HEK293 (cell line): ENCODE measurements around the gene TRAPPC1.

Experiments used
- ELK4 ChIP-seq: IDR thresholded peaks from 2 replicates; pipeline ENCODE4 v1.6.1; 2011; ENCODE audit warnings: mild to moderate bottlenecking, low read depth, low read length, borderline replicate concordance
- FEZF1 ChIP-seq: fragments of 450-650 bp; formaldehyde crosslinking; IDR thresholded peaks from 2 replicates; pipeline ENCODE4 v1.5.1; 2016; ENCODE audit warnings: missing biosample characterization, missing genetic modification characterization
- GLIS1 ChIP-seq: fragments of 450-650 bp; formaldehyde crosslinking; IDR thresholded peaks from 2 replicates; pipeline ENCODE4 v1.5.1; 2016; ENCODE audit warnings: missing biosample characterization, missing genetic modification characterization
- GLIS2 ChIP-seq: fragments of 450-650 bp; formaldehyde crosslinking; IDR thresholded peaks from 2 replicates; pipeline ENCODE4 v1.5.1; 2016; ENCODE audit warnings: missing biosample characterization, missing genetic modification characterization
- KLF16 ChIP-seq: fragments of 450-650 bp; formaldehyde crosslinking; IDR thresholded peaks from 2 replicates; pipeline ENCODE4 v1.5.1; 2017; ENCODE audit warnings: missing biosample characterization, missing genetic modification characterization
- KLF7 ChIP-seq: fragments of 450-650 bp; formaldehyde crosslinking; IDR thresholded peaks from 2 replicates; pipeline ENCODE4 v1.5.1; 2016; ENCODE audit warnings: missing biosample characterization, missing genetic modification characterization, borderline replicate concordance
- KLF8 ChIP-seq: fragments of 450-650 bp; formaldehyde crosslinking; IDR thresholded peaks from 2 replicates; pipeline ENCODE4 v1.5.1; 2016; ENCODE audit warnings: missing biosample characterization, missing genetic modification characterization
- MYNN ChIP-seq: fragments of 450-650 bp; formaldehyde crosslinking; IDR thresholded peaks from 2 replicates; pipeline ENCODE4 v1.5.1; 2016; ENCODE audit warnings: missing biosample characterization, missing genetic modification characterization, borderline replicate concordance
- OVOL3 ChIP-seq: fragments of 450-650 bp; formaldehyde crosslinking; IDR thresholded peaks from 2 replicates; pipeline ENCODE4 v1.5.1; 2016; ENCODE audit warnings: missing biosample characterization, missing genetic modification characterization
- YY1 ChIP-seq: fragments of 450-650 bp; formaldehyde crosslinking; IDR thresholded peaks from 2 replicates; pipeline ENCODE4 v1.5.1; 2018; ENCODE audit warnings: missing biosample characterization, missing genetic modification characterization
- ZBTB20 ChIP-seq: fragments of 450-650 bp; formaldehyde crosslinking; IDR thresholded peaks from 2 replicates; pipeline ENCODE4 v1.5.1; 2016; ENCODE audit warnings: missing biosample characterization, missing genetic modification characterization
- ZIC2 ChIP-seq: fragments of 450-650 bp; formaldehyde crosslinking; IDR thresholded peaks from 2 replicates; pipeline ENCODE4 v1.5.1; 2016; ENCODE audit warnings: missing biosample characterization, missing genetic modification characterization
- ZNF169 ChIP-seq: fragments of 450-650 bp; formaldehyde crosslinking; IDR thresholded peaks from 2 replicates; pipeline ENCODE4 v1.5.1; 2016; ENCODE audit warnings: missing biosample characterization, missing genetic modification characterization
- ZNF174 ChIP-seq: fragments of 450-650 bp; formaldehyde crosslinking; IDR thresholded peaks from 2 replicates; pipeline ENCODE4 v1.5.0; 2017; ENCODE audit warnings: missing biosample characterization, mild to moderate bottlenecking, missing genetic modification characterization
- ZNF211 ChIP-seq: fragments of 450-650 bp; formaldehyde crosslinking; IDR thresholded peaks from 2 replicates; pipeline ENCODE4 v1.5.1; 2016; ENCODE audit warnings: low read depth, missing biosample characterization, missing genetic modification characterization
- ZNF214 ChIP-seq: fragments of 450-650 bp; formaldehyde crosslinking; IDR thresholded peaks from 2 replicates; pipeline ENCODE4 v1.5.1; 2017; ENCODE audit warnings: missing biosample characterization, mild to moderate bottlenecking, missing genetic modification characterization, borderline replicate concordance
- ZNF239 ChIP-seq: fragments of 450-650 bp; formaldehyde crosslinking; IDR thresholded peaks from 2 replicates; pipeline ENCODE4 v1.5.1; 2016; ENCODE audit warnings: missing biosample characterization, missing genetic modification characterization
- ZNF24 ChIP-seq: fragments of 450-650 bp; formaldehyde crosslinking; IDR thresholded peaks from 2 replicates; pipeline ENCODE4 v1.5.1; 2016; ENCODE audit warnings: missing biosample characterization, missing genetic modification characterization
- ZNF248 ChIP-seq: fragments of 450-650 bp; formaldehyde crosslinking; IDR thresholded peaks from 2 replicates; pipeline ENCODE4 v1.5.1; 2017; ENCODE audit warnings: missing biosample characterization, missing genetic modification characterization
- ZNF280D ChIP-seq: fragments of 450-650 bp; formaldehyde crosslinking; IDR thresholded peaks from 2 replicates; pipeline ENCODE4 v1.5.1; 2016; ENCODE audit warnings: missing biosample characterization, missing genetic modification characterization
- ZNF366 ChIP-seq: fragments of 450-650 bp; formaldehyde crosslinking; conservative IDR thresholded peaks from 2 replicates; pipeline ENCODE4 v1.5.1; 2016; ENCODE audit warnings: missing biosample characterization, missing genetic modification characterization
- ZNF549 ChIP-seq: fragments of 450-650 bp; IDR thresholded peaks from 2 replicates; pipeline ENCODE4 v1.5.1; 2018; ENCODE audit warnings: missing biosample characterization, missing genetic modification characterization, mild to moderate bottlenecking, inconsistent platforms, moderate library complexity
- ZNF585B ChIP-seq: fragments of 450-650 bp; formaldehyde crosslinking; IDR thresholded peaks from 2 replicates; pipeline ENCODE4 v1.5.1; 2016; ENCODE audit warnings: missing biosample characterization, missing genetic modification characterization
- ZNF629 ChIP-seq: fragments of 450-650 bp; formaldehyde crosslinking; IDR thresholded peaks from 2 replicates; pipeline ENCODE4 v1.5.1; 2017; ENCODE audit warnings: missing biosample characterization, missing genetic modification characterization
- ZNF660 ChIP-seq: fragments of 450-650 bp; IDR thresholded peaks from 2 replicates; pipeline ENCODE4 v1.5.1; 2018; ENCODE audit warnings: missing biosample characterization, mild to moderate bottlenecking, missing genetic modification characterization
- ZNF677 ChIP-seq: fragments of 450-650 bp; IDR thresholded peaks from 2 replicates; pipeline ENCODE4 v1.5.0; 2018; ENCODE audit warnings: missing biosample characterization, mild to moderate bottlenecking, missing genetic modification characterization, moderate library complexity
- ZNF777 ChIP-seq: fragments of 450-650 bp; formaldehyde crosslinking; IDR thresholded peaks from 2 replicates; pipeline ENCODE4 v1.5.1; 2017; ENCODE audit warnings: missing biosample characterization, missing genetic modification characterization, borderline replicate concordance
- ZSCAN30 ChIP-seq: fragments of 450-650 bp; IDR thresholded peaks from 2 replicates; pipeline ENCODE4 v1.5.1; 2018; ENCODE audit warnings: missing biosample characterization, mild to moderate bottlenecking, missing genetic modification characterization, moderate library complexity
- ZXDB ChIP-seq: fragments of 450-650 bp; formaldehyde crosslinking; IDR thresholded peaks from 2 replicates; pipeline ENCODE4 v1.5.1; 2016; ENCODE audit warnings: missing biosample characterization, missing genetic modification characterization
- TF ChIP-seq, protein P1 (sequence below): fragments of 450-650 bp; formaldehyde crosslinking; IDR thresholded peaks from 2 replicates; pipeline ENCODE4 v1.5.1; 2017; ENCODE audit warnings: missing biosample characterization, missing genetic modification characterization
- TF ChIP-seq, protein P2 (sequence below): fragments of 450-650 bp; IDR thresholded peaks from 2 replicates; pipeline ENCODE4 v1.5.1; 2018; ENCODE audit warnings: missing biosample characterization, missing genetic modification characterization

The TRAPPC1 gene

DNA sequence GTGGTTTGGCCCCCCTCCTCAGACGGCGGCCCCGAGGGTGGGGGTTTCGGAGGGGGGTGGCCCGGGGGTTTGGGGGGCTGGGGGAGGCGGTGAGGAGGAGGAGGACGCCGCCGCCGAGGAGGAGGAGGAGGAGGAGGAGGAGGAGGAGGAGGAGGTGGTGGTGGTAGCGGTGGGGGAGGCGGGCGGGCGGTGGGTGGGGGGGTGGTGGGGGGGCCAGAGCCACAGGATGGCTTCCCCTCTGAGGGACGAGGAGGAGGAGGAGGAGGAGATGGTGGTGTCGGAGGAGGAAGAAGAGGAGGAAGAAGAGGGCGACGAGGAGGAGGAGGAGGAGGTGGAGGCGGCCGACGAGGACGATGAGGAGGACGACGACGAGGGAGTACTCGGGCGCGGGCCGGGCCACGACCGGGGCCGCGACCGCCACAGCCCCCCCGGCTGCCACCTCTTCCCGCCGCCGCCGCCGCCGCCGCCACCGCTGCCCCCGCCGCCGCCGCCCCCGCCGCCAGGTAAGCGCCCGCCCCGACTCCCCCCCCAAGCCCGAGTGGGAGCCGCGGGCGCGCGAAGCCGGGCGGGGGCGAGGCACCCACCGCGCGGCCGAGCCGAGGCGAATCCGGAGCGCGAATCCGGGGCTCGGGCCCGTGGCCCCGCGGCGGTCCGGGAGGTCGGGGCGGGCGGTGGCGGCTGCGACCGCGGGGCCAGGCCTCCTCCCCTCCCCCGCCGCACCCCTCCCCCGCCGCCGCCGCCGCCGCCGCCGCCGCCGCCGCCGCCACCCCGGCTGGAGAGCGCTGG, 47.0 kb downstream of the TRAPPC1 start (continued):
- TF ChIP-seq, protein P1, sequence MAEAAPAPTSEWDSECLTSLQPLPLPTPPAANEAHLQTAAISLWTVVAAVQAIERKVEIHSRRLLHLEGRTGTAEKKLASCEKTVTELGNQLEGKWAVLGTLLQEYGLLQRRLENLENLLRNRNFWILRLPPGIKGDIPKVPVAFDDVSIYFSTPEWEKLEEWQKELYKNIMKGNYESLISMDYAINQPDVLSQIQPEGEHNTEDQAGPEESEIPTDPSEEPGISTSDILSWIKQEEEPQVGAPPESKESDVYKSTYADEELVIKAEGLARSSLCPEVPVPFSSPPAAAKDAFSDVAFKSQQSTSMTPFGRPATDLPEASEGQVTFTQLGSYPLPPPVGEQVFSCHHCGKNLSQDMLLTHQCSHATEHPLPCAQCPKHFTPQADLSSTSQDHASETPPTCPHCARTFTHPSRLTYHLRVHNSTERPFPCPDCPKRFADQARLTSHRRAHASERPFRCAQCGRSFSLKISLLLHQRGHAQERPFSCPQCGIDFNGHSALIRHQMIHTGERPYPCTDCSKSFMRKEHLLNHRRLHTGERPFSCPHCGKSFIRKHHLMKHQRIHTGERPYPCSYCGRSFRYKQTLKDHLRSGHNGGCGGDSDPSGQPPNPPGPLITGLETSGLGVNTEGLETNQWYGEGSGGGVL (tag by site-specific recombination) = peak; percentile 67
- TF ChIP-seq ZNF174 = no peak
- no peak for TF ChIP-seq KLF7 (tag by site-specific recombination)
- TF ChIP-seq ZSCAN30 = no peak
- no peak for TF ChIP-seq ZNF169 (tag by site-specific recombination)
- TF ChIP-seq ZNF211 (tag by site-specific recombination) = no peak
- no peak; the same call in 1 of the 2 replicates for TF ChIP-seq GLIS1
- no peak for TF ChIP-seq ZNF214 (tag by site-specific recombination)
- TF ChIP-seq ZNF585B (tag by site-specific recombination) = no peak
- TF ChIP-seq ZNF629 (tag by site-specific recombination) = no peak
- TF ChIP-seq ZNF24 = no peak
- no peak for TF ChIP-seq ZNF549 (tag by site-specific recombination)
- TF ChIP-seq ZNF677 (tag by site-specific recombination) = no peak
- TF ChIP-seq KLF16 (tag by site-specific recombination) = no peak
- TF ChIP-seq KLF8 (tag by site-specific recombination) = peak; percentile 30; the same call in 1 of the 2 replicates
- no peak for TF ChIP-seq ZXDB (tag by site-specific recombination)
- no peak for TF ChIP-seq YY1
- TF ChIP-seq ZNF280D = no peak
- no peak for TF ChIP-seq ZNF239
- TF ChIP-seq GLIS2 (tag by site-specific recombination) = peak; percentile 11; the same call in 1 of the 2 replicates
- TF ChIP-seq ZNF777 (tag by site-specific recombination) = no peak
- TF ChIP-seq ZNF660 (tag by site-specific recombination) = no peak
- TF ChIP-seq OVOL3 = no peak
- no peak for TF ChIP-seq ELK4
- TF ChIP-seq, protein P2, sequence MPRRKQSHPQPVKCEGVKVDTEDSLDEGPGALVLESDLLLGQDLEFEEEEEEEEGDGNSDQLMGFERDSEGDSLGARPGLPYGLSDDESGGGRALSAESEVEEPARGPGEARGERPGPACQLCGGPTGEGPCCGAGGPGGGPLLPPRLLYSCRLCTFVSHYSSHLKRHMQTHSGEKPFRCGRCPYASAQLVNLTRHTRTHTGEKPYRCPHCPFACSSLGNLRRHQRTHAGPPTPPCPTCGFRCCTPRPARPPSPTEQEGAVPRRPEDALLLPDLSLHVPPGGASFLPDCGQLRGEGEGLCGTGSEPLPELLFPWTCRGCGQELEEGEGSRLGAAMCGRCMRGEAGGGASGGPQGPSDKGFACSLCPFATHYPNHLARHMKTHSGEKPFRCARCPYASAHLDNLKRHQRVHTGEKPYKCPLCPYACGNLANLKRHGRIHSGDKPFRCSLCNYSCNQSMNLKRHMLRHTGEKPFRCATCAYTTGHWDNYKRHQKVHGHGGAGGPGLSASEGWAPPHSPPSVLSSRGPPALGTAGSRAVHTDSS = peak; percentile 94
- TF ChIP-seq ZNF366 (tag by site-specific recombination) = no peak
- no peak for TF ChIP-seq ZBTB20 (tag by site-specific recombination)
- no peak for TF ChIP-seq FEZF1 (tag by site-specific recombination)
- no peak for TF ChIP-seq ZNF248 (tag by site-specific recombination)
- TF ChIP-seq ZIC2 (tag by site-specific recombination) = no peak
- no peak for TF ChIP-seq MYNN (tag by site-specific recombination)
- TF ChIP-seq, all 188 proteins: peak for 8
